Spleen (tissue), 11 donors: Measurements from ENCODE around the gene PTPRN2. TPM values are rescaled to one million over a fixed set of nuclear protein-coding genes. Genes with fewer than 3 reads are reported as not detected.

Experiments used
- DNase-seq: peaks from one replicate; pipeline ENCODE4 v3.0.0-alpha.2; 2020
- H3K27ac ChIP-seq, 8 donors: fragments of 200-600 bp; sonication (generic) in 7 of 8; 1 replicate in 4 of 8; 2 replicates in 4 of 8; pipeline versions ENCODE4 v1.5.0 to v1.8.0; 2016 to 2021; ENCODE audit warnings: inconsistent platforms in 4 of 8, mild to moderate bottlenecking in 4 of 8, moderate library complexity in 1 of 8
- H3K27me3 ChIP-seq, 7 donors: fragments of 200-600 bp; sonication (generic) in 6 of 7; replicated peaks in 1 of 7; 1 replicate in 4 of 7; 2 replicates in 3 of 7; pipeline versions ENCODE4 v1.5.0 to v1.8.0; 2016 to 2021; ENCODE audit warnings: inconsistent platforms in 3 of 7, mild to moderate bottlenecking in 1 of 7
- H3K36me3 ChIP-seq, 6 donors: fragments of 200-600 bp; sonication (generic) in 5 of 6; 1 replicate in 4 of 6; 2 replicates in 2 of 6; pipeline versions ENCODE4 v1.5.0 to v1.8.0; 2016 to 2021; ENCODE audit warnings: inconsistent platforms in 2 of 6
- H3K4me1 ChIP-seq, 6 donors: fragments of 200-600 bp; sonication (generic) in 5 of 6; 1 replicate in 3 of 6; 2 replicates in 3 of 6; pipeline versions ENCODE4 v1.5.0 to v1.8.0; 2016 to 2021; ENCODE audit warnings: inconsistent platforms in 3 of 6
- H3K4me3 ChIP-seq, 8 donors: fragments of 200-600 bp; sonication (generic) in 7 of 8; 1 replicate in 4 of 8; 2 replicates in 4 of 8; pipeline versions ENCODE4 v1.5.0 to v1.8.0; 2016 to 2021; ENCODE audit warnings: inconsistent platforms in 4 of 8, mild to moderate bottlenecking in 4 of 8, moderate library complexity in 2 of 8
- H3K9me3 ChIP-seq, 8 donors: fragments of 200-600 bp; sonication (generic) in 7 of 8; 1 replicate in 4 of 8; 2 replicates in 4 of 8; pipeline versions ENCODE4 v1.5.0 to v1.8.0; 2016 to 2021; ENCODE audit warnings: inconsistent platforms in 4 of 8
- POLR2A ChIP-seq, 3 donors: fragments of 450-650 bp; IDR thresholded peaks; one replicate each; pipeline ENCODE4 v1.5.1; 2017; ENCODE audit warnings: antibody characterized with exemption in 3 of 3, mild to moderate bottlenecking in 1 of 3
- POLR2AphosphoS5 ChIP-seq, 3 donors: sonication (generic); formaldehyde crosslinking; IDR thresholded peaks; one replicate each; pipeline ENCODE4 v1.5.1; 2017; ENCODE audit warnings: antibody characterized with exemption in 3 of 3
- WGBS, 5 donors: extraction: QIAGEN DNeasy Blood & Tissue Kit in 3 of 5; methylation state at CpG; one replicate each; pipeline versions ENCODE4 v1.1.5 to v1.1.7; 2013 to 2018; 5-methylcytosine and 5-hydroxymethylcytosine counted together
- intact Hi-C: fragments of 100-400 bp; cut with DNase I; formaldehyde crosslinking; loops from one replicate; pipeline ENCODE4 v1.15.0; 2023; ENCODE audit warnings: low total_unique reads
- polyA plus RNA-seq, 3 donors: library from polyadenylated mRNA; stranded (reverse); fragments of 200-250 nt; gene quantifications; one replicate each; pipeline ENCODE4 v1.2.1, GENCODE V29; 2013
- total RNA-seq, 7 donors: library from RNA; depleted of rRNA in 3 of 7; stranded (reverse); fragments of >200 nt in 3 of 7; fragmentation: NEBNext Ultra II Directional in 4 of 7; extraction: Animal tissue kit (Norgen Biotek cat#: 25700) in 4 of 7; gene quantifications; one replicate each; pipeline versions ENCODE4 v1.1.0 to v1.2.1, GENCODE V29; 2016 to 2021
- TF ChIP-seq, protein P1 (sequence below), 11 experiments: fragments of 200-600 bp in 7 of 11; fragments of 450-650 bp in 4 of 11; sonication (generic) in 4 of 11; IDR thresholded peaks in 8 of 11; conservative IDR thresholded peaks in 3 of 11; 1 replicate in 7 of 11; 2 replicates in 4 of 11; pipeline versions ENCODE4 v1.4.0 to v1.8.0; 2016 to 2021; ENCODE audit warnings: antibody characterized with exemption in 11 of 11, inconsistent platforms in 4 of 11, mild to moderate bottlenecking in 1 of 11
- donor health status: healthy with polysubstance abuse.
- donor health status: DM: no; HTN: no; CAD: no; lungs with moderate emphysema.
- donor health status: DM: no; HTN: no; CAD: no.
- donor health status: Bipolar disorder and iron deficiency.
- donor health status: healthy.
- donor health status: DM: no; HTN: no; CAD: no.
- donor health status: DM: yes; HTN: yes; CAD: no.

Gene PTPRN2
- total and polyA plus RNA-seq, 10 donors, result 7.0 to 22.8 (median 16.8) TPM

DNA sequence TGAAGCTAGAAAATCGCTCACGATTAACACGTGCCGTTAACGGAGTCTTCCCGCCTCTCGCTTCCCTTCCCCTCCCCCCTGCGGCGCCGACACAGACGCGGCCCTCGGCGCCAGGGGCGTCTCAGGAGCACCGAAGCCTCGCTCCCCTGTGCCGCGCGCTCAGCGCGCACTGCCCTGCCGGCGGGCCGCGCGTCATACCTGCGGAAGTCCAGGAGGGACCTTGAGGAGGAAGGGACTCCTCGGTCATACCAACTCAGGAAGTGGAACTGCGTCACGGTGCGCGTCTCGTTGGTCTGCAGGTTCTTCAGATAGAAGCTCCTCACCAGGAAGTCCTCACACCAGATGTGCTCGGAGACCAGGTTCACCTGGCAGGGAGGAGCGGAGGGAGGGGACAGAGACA lies 1011.2 kb downstream of the PTPRN2 start:
- H3K27ac ChIP-seq, result peak overlapping the region in 5 of 8 donors; percentile 9 to 58 (median 37)
- 27 to 71% (median 52%) methylated on average over 31 to 36 of the region's 36 CpGs for WGBS, 5 donors
- TF ChIP-seq POLR2AphosphoS5 (IDR thresholded peaks at IDR 0.05), result peak; percentile 72 to 85 (median 82)
- TF ChIP-seq, protein P1, sequence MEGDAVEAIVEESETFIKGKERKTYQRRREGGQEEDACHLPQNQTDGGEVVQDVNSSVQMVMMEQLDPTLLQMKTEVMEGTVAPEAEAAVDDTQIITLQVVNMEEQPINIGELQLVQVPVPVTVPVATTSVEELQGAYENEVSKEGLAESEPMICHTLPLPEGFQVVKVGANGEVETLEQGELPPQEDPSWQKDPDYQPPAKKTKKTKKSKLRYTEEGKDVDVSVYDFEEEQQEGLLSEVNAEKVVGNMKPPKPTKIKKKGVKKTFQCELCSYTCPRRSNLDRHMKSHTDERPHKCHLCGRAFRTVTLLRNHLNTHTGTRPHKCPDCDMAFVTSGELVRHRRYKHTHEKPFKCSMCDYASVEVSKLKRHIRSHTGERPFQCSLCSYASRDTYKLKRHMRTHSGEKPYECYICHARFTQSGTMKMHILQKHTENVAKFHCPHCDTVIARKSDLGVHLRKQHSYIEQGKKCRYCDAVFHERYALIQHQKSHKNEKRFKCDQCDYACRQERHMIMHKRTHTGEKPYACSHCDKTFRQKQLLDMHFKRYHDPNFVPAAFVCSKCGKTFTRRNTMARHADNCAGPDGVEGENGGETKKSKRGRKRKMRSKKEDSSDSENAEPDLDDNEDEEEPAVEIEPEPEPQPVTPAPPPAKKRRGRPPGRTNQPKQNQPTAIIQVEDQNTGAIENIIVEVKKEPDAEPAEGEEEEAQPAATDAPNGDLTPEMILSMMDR (IDR thresholded peaks at IDR 0.05 in 8 of 11, conservative IDR thresholded peaks at IDR 0.05 in 3 of 11), result no peak
- peak; percentile 93 for DNase-seq
- H3K27me3 ChIP-seq, result peaks cover 0 to 15% (median 0%) of the 10 kb centered on the region in 7 donors
- intact Hi-C loops, result no loop called here
- H3K36me3 ChIP-seq, result no peaks in the 10 kb centered on the region
- H3K4me3 ChIP-seq, result peak overlapping the region in 5 of 8 donors; percentile 12 to 57 (median 26)
- H3K4me1 ChIP-seq, result peaks cover 0 to 10% (median 0%) of the 10 kb centered on the region in 6 donors
- no peaks in the 10 kb centered on the region for H3K9me3 ChIP-seq

- Histone ChIP-seq H3K4me1 (peaks cover 0 to 10% (median 0%) of the 10 kb centered on the region in 6 donors), H3K27ac (no peak overlapping the region), H3K4me3 (peak overlapping the region in 1 of 8 donors; percentile 57), H3K9me3 (no peaks in the 10 kb centered on the region), H3K36me3 (no peaks in the 10 kb centered on the region), H3K27me3 (peaks cover 0 to 12% (median 0%) of the 10 kb centered on the region in 7 donors)
- TF ChIP-seq, protein P1 (IDR thresholded peaks at IDR 0.05 in 8 of 11, conservative IDR thresholded peaks at IDR 0.05 in 3 of 11), result no peak
- TF ChIP-seq POLR2AphosphoS5 (IDR thresholded peaks at IDR 0.05) (no peak), POLR2A (IDR thresholded peaks at IDR 0.05) (no peak)
- no peak for DNase-seq
- intact Hi-C loops, result no loop called here
- 69 to 82% (median 74%) methylated on average over 5 of the region's 5 CpGs for WGBS, 5 donors
These were observed 1011.8 kb downstream of the PTPRN2 start for GRCh38 chr7:157575777-157576176.

- DNase-seq, result peak; percentile 16
- H3K4me3 ChIP-seq, result no peak overlapping the region
- peaks cover 0 to 12% (median 0%) of the 10 kb centered on the region in 7 donors for H3K27me3 ChIP-seq
- intact Hi-C loops, result no loop called here
- no peak overlapping the region for H3K27ac ChIP-seq
- H3K4me1 ChIP-seq, result peaks cover 0 to 10% (median 0%) of the 10 kb centered on the region in 6 donors
- TF ChIP-seq, protein P1 (IDR thresholded peaks at IDR 0.05 in 8 of 11, conservative IDR thresholded peaks at IDR 0.05 in 3 of 11), result no peak
- TF ChIP-seq POLR2AphosphoS5 (IDR thresholded peaks at IDR 0.05), result no peak
- TF ChIP-seq POLR2A (IDR thresholded peaks at IDR 0.05), result no peak
- no peaks in the 10 kb centered on the region for H3K36me3 ChIP-seq
- WGBS, 5 donors, result 77 to 89% (median 85%) methylated on average over 15 of the region's 15 CpGs
- no peaks in the 10 kb centered on the region for H3K9me3 ChIP-seq
These were observed 1012.6 kb downstream of the PTPRN2 start for GRCh38 chr7:157574914-157575586.

GRCh38 chr7:157574120-157574825 lies 1013.4 kb downstream of the PTPRN2 start:
- Histone ChIP-seq H3K4me1 (peaks cover 0 to 17% (median 6%) of the 10 kb centered on the region in 6 donors), H3K36me3 (no peaks in the 10 kb centered on the region), H3K27ac (no peak overlapping the region), H3K9me3 (no peaks in the 10 kb centered on the region), H3K4me3 (no peak overlapping the region), H3K27me3 (peaks cover 0 to 12% (median 0%) of the 10 kb centered on the region in 7 donors)
- TF ChIP-seq POLR2AphosphoS5 (IDR thresholded peaks at IDR 0.05) (no peak), POLR2A (IDR thresholded peaks at IDR 0.05) (no peak)
- TF ChIP-seq, protein P1 (IDR thresholded peaks at IDR 0.05 in 8 of 11, conservative IDR thresholded peaks at IDR 0.05 in 3 of 11), result no peak
- DNase-seq, result peak; percentile 36
- WGBS, 5 donors, result 82 to 92% (median 89%) methylated on average over 24 of the region's 24 CpGs
- intact Hi-C loops, result no loop called here
